ENCODE measurements around the gene PRPF6. TPM values are rescaled to one million over a fixed set of nuclear protein-coding genes. Genes with fewer than 3 reads are reported as not detected.

PRPF6 gene
- total and polyA plus RNA-seq, 2 of the 13 experiments (the other 11 are each of a cell fraction or from before 2014, with no cell fraction given) = 63.7 to 101 TPM

GRCh38 chr20:64057628-64058498 lies 76.9 kb downstream of the PRPF6 start (continued):
- TF ChIP-seq ZNF670 (CRISPR knock-in tag; IDR thresholded peaks at IDR 0.05; ENCODE audit: borderline replicate concordance) (no peak), ZNF773 (CRISPR knock-in tag; IDR thresholded peaks at IDR 0.05; ENCODE audit: borderline replicate concordance) (no peak), PAF1 (CRISPR knock-in tag; IDR thresholded peaks at IDR 0.05) (no peak), ZKSCAN1 (IDR thresholded peaks at IDR 0.05; ENCODE audit: low read length) (no peak), KAT7 (CRISPR knock-in tag; IDR thresholded peaks at IDR 0.05; ENCODE audit: borderline replicate concordance) (peak; percentile 71; the same call in 1 of the 2 replicates), ZNF777 (CRISPR knock-in tag; IDR thresholded peaks at IDR 0.05) (peak; percentile 63), ZNF382 (CRISPR knock-in tag; IDR thresholded peaks at IDR 0.05; ENCODE audit: borderline replicate concordance) (no peak), NFKBIZ (CRISPR knock-in tag; IDR thresholded peaks at IDR 0.05) (no peak), ZNF713 (CRISPR knock-in tag; IDR thresholded peaks at IDR 0.05) (peak; percentile 88; the same call in 1 of the 2 replicates), HNRNPLL (IDR thresholded peaks at IDR 0.05; ENCODE audit: low read depth, low read length, poor library complexity, severe bottlenecking) (peak; percentile 7), HMGXB3 (CRISPR knock-in tag; IDR thresholded peaks at IDR 0.05; ENCODE audit: borderline replicate concordance) (0 out of 2 replicates have a peak, but pooled peaks have one; percentile 30), STAG1 (CRISPR knock-in tag; IDR thresholded peaks at IDR 0.05) (peak; percentile 96), ZHX2 (IDR thresholded peaks at IDR 0.05; ENCODE audit: low read depth) (no peak), ZHX2 (CRISPR knock-in tag; IDR thresholded peaks at IDR 0.05; ENCODE audit: borderline replicate concordance) (no peak), THAP9 (CRISPR knock-in tag; IDR thresholded peaks at IDR 0.05; ENCODE audit: borderline replicate concordance) (peak; percentile 67; the same call in 1 of the 2 replicates), MLLT10 (CRISPR knock-in tag; IDR thresholded peaks at IDR 0.05) (no peak)

Data from HepG2 (cell line).